T-helper 2 cell treated with Interferon-gamma antibody and Interleukin-4, amounts not matched to agents 100 ng/mL and 5 ng/mL, for 36 hours (primary cell): ENCODE measurements around the gene C17orf107. TPM values are rescaled to one million over a fixed set of nuclear protein-coding genes. Genes with fewer than 3 reads are reported as not detected.

Experiments used
- intact Hi-C: fragments of 100-400 bp; cut with micrococcal nuclease; formaldehyde crosslinking; loops from one replicate; pipeline ENCODE4 v1.15.1; 2023
- total RNA-seq: library from RNA; stranded (reverse); gene quantifications from 2 replicates; pipeline ENCODE4 v1.2.3, GENCODE V29; 2022

The C17orf107 gene
- total RNA-seq, 1 donor from 2014 or later: 0.27 TPM

GRCh38 chr17:4872786-4873185, 26.6 kb upstream of the C17orf107 start:
- intact Hi-C loops: no loop called here

- intact Hi-C loops: no loop called here
Measured at GRCh38 chr17:4877089-4877488, 22.2 kb upstream of the C17orf107 start.

GRCh38 chr17:4879601-4880000, 19.7 kb upstream of the C17orf107 start:
- intact Hi-C loops: no loop called here

- intact Hi-C loops: no loop called here
Measured at GRCh38 chr17:4880857-4881256, 18.5 kb upstream of the C17orf107 start.

GRCh38 chr17:4881761-4882555, 17.4 kb upstream of the C17orf107 start:
- intact Hi-C loops: loop anchor here (1.0 kb wide), 1 partner anchor 172 kb away; the partner anchor contains the start of gene ARRB2

- intact Hi-C loops: no loop called here
Measured at GRCh38 chr17:4884489-4884888, 14.8 kb upstream of the C17orf107 start.

GRCh38 chr17:4886830-4887229, 12.5 kb upstream of the C17orf107 start:
- intact Hi-C loops: loop anchor here (5.0 kb wide), 1 partner anchor 260 kb away; no protein-coding TSS in a partner anchor

DNA sequence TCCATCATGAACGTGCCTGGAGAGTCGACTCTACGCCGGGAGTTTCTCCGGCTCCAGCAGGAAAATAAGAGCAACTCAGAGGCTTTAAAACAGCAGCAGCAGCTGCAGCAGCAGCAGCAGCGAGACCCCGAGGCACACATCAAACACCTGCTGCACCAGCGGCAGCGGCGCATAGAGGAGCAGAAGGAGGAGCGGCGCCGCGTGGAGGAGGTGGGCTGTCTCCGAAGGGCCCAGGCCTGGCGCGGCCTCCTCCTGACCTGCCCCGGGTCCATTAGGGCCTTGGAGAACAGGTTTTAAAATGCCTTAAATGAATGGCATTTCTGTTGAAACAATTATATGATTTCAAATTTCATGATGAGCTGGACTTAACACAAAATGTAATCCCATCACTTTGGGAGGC, 11.8 kb upstream of the C17orf107 start:
- intact Hi-C loops: loop anchor here (5.0 kb wide), 1 partner anchor 260 kb away; no protein-coding TSS in a partner anchor

- intact Hi-C loops: no loop called here
Measured at GRCh38 chr17:4891411-4892410, 7.6 kb upstream of the C17orf107 start.

- intact Hi-C loops: no loop called here
Measured at GRCh38 chr17:4892499-4893221, 6.7 kb upstream of the C17orf107 start.

DNA sequence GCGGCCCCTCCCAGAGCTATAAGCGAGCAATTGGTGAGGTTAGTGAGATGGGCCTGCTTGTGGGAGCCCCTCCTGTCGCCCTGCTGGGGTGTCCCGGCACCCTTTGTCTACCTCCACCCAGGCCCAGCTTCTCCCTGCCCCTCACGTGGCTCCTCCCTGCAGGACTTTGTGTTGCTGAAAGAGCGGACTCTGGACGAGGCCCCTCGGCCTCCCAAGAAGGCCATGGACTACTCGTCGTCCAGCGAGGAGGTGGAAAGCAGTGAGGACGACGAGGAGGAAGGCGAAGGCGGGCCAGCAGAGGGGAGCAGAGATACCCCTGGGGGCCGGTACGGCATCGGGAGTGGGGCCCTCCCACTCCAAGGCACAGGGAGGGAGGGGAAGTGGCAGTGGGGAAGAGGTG, 6.1 kb upstream of the C17orf107 start:
- intact Hi-C loops: no loop called here

DNA sequence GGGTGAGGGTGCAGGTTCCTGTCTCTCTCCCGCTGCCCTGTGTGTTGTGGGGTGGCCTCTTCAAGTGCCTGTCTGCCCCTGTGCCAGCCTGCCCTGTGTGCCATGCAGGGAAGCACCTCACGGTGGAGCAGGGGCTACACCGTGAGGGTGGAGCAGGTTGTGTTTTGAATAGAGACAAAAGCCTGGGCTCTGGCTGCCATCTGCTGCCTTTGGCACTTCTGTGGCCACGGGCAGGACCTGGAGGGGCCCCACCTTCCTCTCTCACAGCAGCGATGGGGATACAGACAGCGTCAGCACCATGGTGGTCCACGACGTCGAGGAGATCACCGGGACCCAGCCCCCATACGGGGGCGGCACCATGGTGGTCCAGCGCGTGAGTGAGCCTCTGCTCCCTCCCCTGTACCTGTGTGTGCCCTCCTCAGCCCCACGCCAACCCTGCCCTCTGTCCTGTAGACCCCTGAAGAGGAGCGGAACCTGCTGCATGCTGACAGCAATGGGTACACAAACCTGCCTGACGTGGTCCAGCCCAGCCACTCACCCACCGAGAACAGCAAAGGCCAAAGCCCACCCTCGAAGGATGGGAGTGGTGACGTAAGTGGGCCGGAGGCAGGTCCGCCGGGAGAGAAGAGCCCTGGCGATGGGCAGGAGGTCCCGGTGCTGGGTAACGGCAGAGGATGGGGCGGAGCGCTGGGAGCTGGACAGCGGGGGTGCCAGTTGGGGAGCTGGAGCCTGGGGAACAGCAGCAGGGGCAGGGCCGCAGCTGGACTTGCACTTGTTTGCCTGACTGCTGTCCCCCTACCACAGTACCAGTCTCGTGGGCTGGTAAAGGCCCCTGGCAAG, 5.4 kb upstream of the C17orf107 start:
- intact Hi-C loops: no loop called here

DNA sequence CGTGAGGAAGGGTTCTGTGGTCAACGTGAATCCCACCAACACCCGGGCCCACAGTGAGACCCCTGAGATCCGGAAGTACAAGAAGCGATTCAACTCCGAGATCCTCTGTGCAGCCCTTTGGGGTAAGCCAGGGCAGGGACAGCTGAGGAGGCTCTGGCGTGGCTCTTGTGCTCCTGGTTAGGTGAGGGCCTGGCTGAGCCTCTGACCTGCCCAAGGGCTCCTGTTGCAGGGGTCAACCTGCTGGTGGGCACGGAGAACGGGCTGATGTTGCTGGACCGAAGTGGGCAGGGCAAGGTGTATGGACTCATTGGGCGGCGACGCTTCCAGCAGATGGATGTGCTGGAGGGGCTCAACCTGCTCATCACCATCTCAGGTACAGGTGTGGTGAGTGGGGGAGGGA, 4.2 kb upstream of the C17orf107 start:
- intact Hi-C loops: no loop called here

DNA sequence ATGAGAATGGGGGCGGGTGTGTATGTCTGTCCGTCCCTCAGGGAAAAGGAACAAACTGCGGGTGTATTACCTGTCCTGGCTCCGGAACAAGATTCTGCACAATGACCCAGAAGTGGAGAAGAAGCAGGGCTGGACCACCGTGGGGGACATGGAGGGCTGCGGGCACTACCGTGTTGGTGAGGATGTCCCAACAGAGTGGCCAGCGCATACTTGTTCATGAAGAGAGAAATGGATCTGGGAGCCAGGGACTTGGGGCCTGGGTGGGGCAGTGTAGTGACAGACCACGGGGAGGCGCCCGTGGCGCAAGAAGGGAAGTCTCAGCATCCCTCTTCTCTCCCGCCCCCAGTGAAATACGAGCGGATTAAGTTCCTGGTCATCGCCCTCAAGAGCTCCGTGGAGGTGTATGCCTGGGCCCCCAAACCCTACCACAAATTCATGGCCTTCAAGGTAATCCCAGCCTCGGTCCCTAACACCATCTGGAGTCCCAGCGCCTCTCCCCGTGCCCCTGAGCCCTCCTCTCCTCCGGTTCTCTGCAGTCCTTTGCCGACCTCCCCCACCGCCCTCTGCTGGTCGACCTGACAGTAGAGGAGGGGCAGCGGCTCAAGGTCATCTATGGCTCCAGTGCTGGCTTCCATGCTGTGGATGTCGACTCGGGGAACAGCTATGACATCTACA, 3.5 kb upstream of the C17orf107 start:
- intact Hi-C loops: no loop called here

- intact Hi-C loops: no loop called here
Measured at GRCh38 chr17:4896332-4897197, 2.8 kb upstream of the C17orf107 start.

GRCh38 chr17:4897198-4897687, 2.1 kb upstream of the C17orf107 start:
- intact Hi-C loops: no loop called here

DNA sequence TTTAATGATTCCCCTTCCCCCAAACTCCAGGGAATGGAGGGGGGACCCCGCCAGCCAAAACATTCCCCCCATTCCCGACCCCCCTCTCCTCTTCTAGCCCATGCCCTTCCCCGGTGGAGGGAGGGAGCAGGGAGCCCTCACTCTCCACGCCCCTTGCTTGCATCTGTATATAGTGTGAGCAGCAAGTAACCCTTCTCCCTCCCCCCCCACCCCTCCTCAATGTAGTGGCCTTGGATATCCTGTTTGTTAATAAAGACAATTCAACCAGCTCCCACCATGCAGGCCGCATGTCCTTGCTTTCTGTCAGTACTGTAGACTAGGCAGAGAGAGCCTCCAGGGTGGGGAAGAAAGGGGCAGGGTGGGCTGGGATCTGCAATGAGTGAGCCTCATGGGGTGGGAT, 1.6 kb upstream of the C17orf107 start:
- intact Hi-C loops: no loop called here

DNA sequence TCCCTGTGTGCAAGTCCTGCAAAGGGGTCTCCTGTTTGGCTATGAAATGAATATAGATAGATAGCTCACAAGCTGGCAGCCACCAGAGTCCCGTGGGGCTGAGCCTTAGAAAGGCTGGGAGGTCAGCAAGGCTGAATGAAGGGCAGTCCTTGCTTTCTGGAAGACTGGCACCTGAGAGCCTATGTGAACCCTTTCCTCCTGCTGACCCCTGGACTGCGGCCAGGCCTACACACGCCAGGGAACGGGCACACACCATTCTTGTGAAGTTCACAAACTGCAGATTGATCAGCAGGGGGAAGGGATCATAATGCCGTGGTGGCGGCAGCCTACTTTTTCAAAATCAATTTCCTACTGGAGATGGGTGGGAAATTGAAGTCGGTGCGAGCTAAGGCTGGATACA, 985 bp upstream of the C17orf107 start:
- intact Hi-C loops: no loop called here

DNA sequence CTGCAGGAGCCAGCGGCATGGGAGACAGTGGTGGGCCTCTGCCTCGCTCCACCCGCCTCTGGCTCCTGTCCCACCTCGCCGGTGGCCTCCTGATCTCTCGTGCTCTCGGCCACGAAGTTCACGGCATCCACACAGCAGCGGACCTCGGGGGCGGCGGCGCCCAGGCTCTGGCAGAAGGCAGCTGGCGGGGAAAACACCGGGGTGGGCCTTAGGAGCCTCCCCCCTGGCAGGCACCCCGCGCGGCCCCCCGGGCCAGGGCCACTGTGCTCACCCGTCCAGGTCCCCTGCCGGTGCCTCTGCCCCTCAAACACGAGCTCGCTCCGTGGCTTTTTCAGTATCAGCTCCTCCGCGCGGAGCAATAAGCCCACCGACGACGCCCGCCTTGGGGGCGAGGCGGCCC, 409 bp upstream of the C17orf107 start:
- intact Hi-C loops: no loop called here
